HepG2 (cell line): ENCODE data around the gene FHDC1. TPM values are rescaled to one million over a fixed set of nuclear protein-coding genes. Genes with fewer than 3 reads are reported as not detected.

Source experiments
- ATAC-seq: fragments of 200-7000 bp; cut with Tn5 transposase; 3 replicates; pipeline ENCODE4 v1.9.1; 2020; ENCODE audit warnings: mild to moderate bottlenecking, moderate library complexity
- BruUV-seq: library from RNA; stranded (reverse); fragments of 400-500 nt; replicated peaks from 2 replicates; lab custom pipeline; 2021; lab: Mats Ljungman, UMichigan
- CTCF ChIA-PET: fragments of 300-600 bp; formaldehyde crosslinking; extraction: SDS; loops from one replicate; lab custom pipeline; 2021; ENCODE audit warnings: low total read pairs, inconsistent platforms, low intra/inter-chr PET ratio; lab: Yijun Ruan, JAX
- POLR2A ChIA-PET: fragments of 350-600 bp; sonication (Branson Sonifier 250); formaldehyde crosslinking; loops from one replicate; lab custom pipeline; 2020; ENCODE audit warnings: antibody characterized with exemption, inconsistent platforms; lab: Yijun Ruan, JAX
- DNase-seq: peaks from one replicate; pipeline ENCODE4 v3.0.0-alpha.2; 2015; ENCODE audit warnings: low spot score
- FAIRE-seq: peaks from 3 replicates; lab custom pipeline; 2011; peaks lifted over from hg19 to GRCh38; lab: Jason Lieb, UNC
- H2AFZ ChIP-seq: one replicate; pipeline ENCODE4 v1.6.1; 2011; ENCODE audit warnings: low read length, inconsistent platforms
- H3K27ac ChIP-seq: fragments of 300-600 bp; 3 replicates; pipeline ENCODE4 v1.8.0; 2011; ENCODE audit warnings: mixed run types, mild to moderate bottlenecking, mixed read lengths, low read length, inconsistent platforms; ENCODE audit not compliant: insufficient read depth; ENCODE audit errors: extremely low read length
- H3K27me3 ChIP-seq, 2 experiments: fragments of 200-600 bp in 1 of 2; 2 replicates in 1 of 2; 3 replicates in 1 of 2; pipeline versions ENCODE4 v1.6.0 to v1.8.0; 2011; ENCODE audit warnings: low read length in 2 of 2, mild to moderate bottlenecking in 2 of 2, moderate library complexity in 2 of 2, inconsistent platforms in 1 of 2; ENCODE audit not compliant: insufficient read depth in 2 of 2, control insufficient read depth in 1 of 2
- H3K36me3 ChIP-seq, 2 experiments: fragments of 200-600 bp in 1 of 2; replicated peaks in 1 of 2; 2 replicates in 1 of 2; 3 replicates in 1 of 2; pipeline versions ENCODE4 v1.5.1 to v1.8.0; 2011; ENCODE audit warnings: low read length in 2 of 2, inconsistent platforms in 1 of 2; ENCODE audit not compliant: insufficient read depth in 2 of 2, control insufficient read depth in 1 of 2
- H3K4me1 ChIP-seq: 2 replicates; pipeline ENCODE4 v1.5.1; 2012; ENCODE audit warnings: low read length, inconsistent platforms; ENCODE audit not compliant: insufficient read depth
- H3K4me2 ChIP-seq: 2 replicates; pipeline ENCODE4 v1.6.0; 2011; ENCODE audit warnings: low read depth, low read length, inconsistent platforms
- H3K4me3 ChIP-seq, 3 experiments: fragments of 200-600 bp in 1 of 3; sonication (generic), shearing (Covaris generic) in 1 of 3; replicated peaks in 1 of 3; 2 replicates each; pipeline ENCODE4 v1.5.1; 2011 to 2016; ENCODE audit warnings: low read length in 3 of 3, inconsistent platforms in 2 of 3, low read depth in 2 of 3, mild to moderate bottlenecking in 2 of 3, control low read depth in 1 of 3, mixed read lengths in 1 of 3; ENCODE audit not compliant: insufficient read depth in 1 of 3
- H3K79me2 ChIP-seq: one replicate; pipeline ENCODE4 v1.6.1; 2011; ENCODE audit warnings: low read length, inconsistent platforms; ENCODE audit not compliant: insufficient read depth
- H3K9ac ChIP-seq: 2 replicates; pipeline ENCODE4 v1.6.0; 2011; ENCODE audit warnings: mild to moderate bottlenecking, low read depth, low read length, inconsistent platforms; ENCODE audit not compliant: insufficient read depth
- H3K9me3 ChIP-seq: 2 replicates; pipeline ENCODE4 v1.5.1; 2012; ENCODE audit warnings: mild to moderate bottlenecking, low read length
- H4K20me1 ChIP-seq: 2 replicates; pipeline ENCODE4 v1.6.0; 2011; ENCODE audit warnings: inconsistent platforms, mild to moderate bottlenecking, low read length, moderate library complexity; ENCODE audit not compliant: insufficient read depth
- ZNF569 ChIP-seq: sonication (generic); formaldehyde crosslinking; IDR thresholded peaks from 2 replicates; pipeline ENCODE4 v1.5.0; 2020; ENCODE audit warnings: mild to moderate bottlenecking, missing genetic modification reagents, moderate library complexity, borderline replicate concordance
- ZNF570 ChIP-seq: sonication (generic); formaldehyde crosslinking; IDR thresholded peaks from 2 replicates; pipeline ENCODE4 v1.4.0; 2020; ENCODE audit warnings: mild to moderate bottlenecking, missing genetic modification reagents, borderline replicate concordance
- ZSCAN12 ChIP-seq: sonication (generic); formaldehyde crosslinking; IDR thresholded peaks from 2 replicates; pipeline ENCODE4 v1.9.0; 2021; ENCODE audit warnings: mild to moderate bottlenecking, missing genetic modification reagents
- WGBS: methylation state at CpG from one replicate; pipeline ENCODE4 v1.1.6; 2017; ENCODE audit warnings: low lambda C conversion rate; 5-methylcytosine and 5-hydroxymethylcytosine counted together
- in situ Hi-C: cut with HindIII; loops from 2 replicates; pipeline ENCODE4 v1.10.0; 2017; ENCODE audit warnings: low pct_unique_long_range_greater_than_20kb; ENCODE audit not compliant: extremely low pct_ligation_motif_present
- intact Hi-C: fragments of 100-400 bp; cut with micrococcal nuclease; formaldehyde crosslinking; loops from one replicate; pipeline ENCODE4 v1.10.0; 2022; ENCODE audit not compliant: unreplicated experiment
- polyA plus RNA-seq, 8 experiments: library from polyadenylated mRNA; depleted of rRNA in 3 of 8; stranded (reverse) in 7 of 8; unstranded in 1 of 8; fragments of >200 nt; fragmentation: Illumina TruSeq in 4 of 8; extraction: Trizol in 4 of 8; gene quantifications; 2 replicates each; pipeline versions ENCODE4 v1.2.1 to v1.2.3, GENCODE V29; 2011 to 2016; ENCODE audit warnings: low read depth in 4 of 8, missing spikeins in 1 of 8, mixed read lengths in 1 of 8; ENCODE audit not compliant: insufficient read depth in 1 of 8
- total RNA-seq, 5 experiments: library from RNA; depleted of rRNA; stranded (reverse); fragments of >200 nt; fragmentation: Illumina TruSeq; extraction: Trizol; gene quantifications; 2 replicates each; pipeline ENCODE4 v1.2.3, GENCODE V29; 2016; ENCODE audit warnings: low read depth in 1 of 5
- TF ChIP-seq, protein P1 (sequence below): IDR thresholded peaks from 2 replicates; pipeline ENCODE4 v1.6.1; 2016; ENCODE audit warnings: low read depth, missing genetic modification reagents, missing compliant biosample characterization
- TF ChIP-seq, protein P2 (sequence below): sonication (generic); formaldehyde crosslinking; IDR thresholded peaks from one replicate; pipeline ENCODE4 v1.5.1; 2020; ENCODE audit warnings: mild to moderate bottlenecking, missing genetic modification reagents; ENCODE audit errors: not compliant biosample characterization
- TF ChIP-seq, protein P3 (sequence below): fragments of 450-650 bp; IDR thresholded peaks from 2 replicates; pipeline ENCODE4 v1.6.1; 2016
- TF ChIP-seq, protein P4 (sequence below): sonication (generic); formaldehyde crosslinking; IDR thresholded peaks from 2 replicates; pipeline ENCODE4 v1.8.0; 2022; ENCODE audit warnings: mild to moderate bottlenecking, missing genetic modification reagents

The FHDC1 gene
- total and polyA plus RNA-seq, 2 of the 13 experiments (the other 11 are each of a cell fraction or from before 2014, with no cell fraction given): 0.07 to 0.15 TPM

DNA sequence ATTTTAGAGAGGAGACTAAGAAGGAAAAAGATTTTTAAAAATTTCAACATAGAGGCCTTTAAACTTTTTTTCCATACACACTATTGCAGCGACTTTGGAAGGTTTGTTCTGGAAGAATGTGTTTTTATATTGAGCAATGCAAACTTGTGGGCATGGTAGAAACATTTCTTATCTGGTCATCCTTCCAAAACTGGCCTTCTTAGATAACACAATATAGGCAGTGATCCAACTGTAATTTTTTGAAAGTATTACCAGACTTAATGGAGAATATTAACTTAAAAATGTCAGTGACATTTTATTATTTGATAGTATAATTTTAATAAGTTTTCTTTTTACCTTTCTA, 25.6 kb downstream of the FHDC1 start:
- WGBS: 24% methylated on average over 1 of the region's 1 CpG
- BruUV-seq: no TSS peak
- Histone ChIP-seq H3K9ac (no peak overlapping the region), H3K4me1 (peaks cover 28% of the 10 kb centered on the region), H3K79me2 (no peaks in the 10 kb centered on the region), H4K20me1 (no peaks in the 10 kb centered on the region), H3K27ac (no peak overlapping the region), H2AFZ (no peak overlapping the region), H3K4me3 (no peak overlapping the region), H3K36me3 (no peaks in the 10 kb centered on the region), H3K27me3 (no peaks in the 10 kb centered on the region; a peak in 1 of 5 replicates), H3K9me3 (no peaks in the 10 kb centered on the region), H3K4me2 (no peak overlapping the region)
- FAIRE-seq (no peak), DNase-seq (no peak), ATAC-seq (no peak)
- ChIA-PET CTCF (no interaction called here), POLR2A (no interaction called here)
- intact Hi-C loops: no loop called here
- in situ Hi-C loops: no loop called here
- TF ChIP-seq, protein P1, sequence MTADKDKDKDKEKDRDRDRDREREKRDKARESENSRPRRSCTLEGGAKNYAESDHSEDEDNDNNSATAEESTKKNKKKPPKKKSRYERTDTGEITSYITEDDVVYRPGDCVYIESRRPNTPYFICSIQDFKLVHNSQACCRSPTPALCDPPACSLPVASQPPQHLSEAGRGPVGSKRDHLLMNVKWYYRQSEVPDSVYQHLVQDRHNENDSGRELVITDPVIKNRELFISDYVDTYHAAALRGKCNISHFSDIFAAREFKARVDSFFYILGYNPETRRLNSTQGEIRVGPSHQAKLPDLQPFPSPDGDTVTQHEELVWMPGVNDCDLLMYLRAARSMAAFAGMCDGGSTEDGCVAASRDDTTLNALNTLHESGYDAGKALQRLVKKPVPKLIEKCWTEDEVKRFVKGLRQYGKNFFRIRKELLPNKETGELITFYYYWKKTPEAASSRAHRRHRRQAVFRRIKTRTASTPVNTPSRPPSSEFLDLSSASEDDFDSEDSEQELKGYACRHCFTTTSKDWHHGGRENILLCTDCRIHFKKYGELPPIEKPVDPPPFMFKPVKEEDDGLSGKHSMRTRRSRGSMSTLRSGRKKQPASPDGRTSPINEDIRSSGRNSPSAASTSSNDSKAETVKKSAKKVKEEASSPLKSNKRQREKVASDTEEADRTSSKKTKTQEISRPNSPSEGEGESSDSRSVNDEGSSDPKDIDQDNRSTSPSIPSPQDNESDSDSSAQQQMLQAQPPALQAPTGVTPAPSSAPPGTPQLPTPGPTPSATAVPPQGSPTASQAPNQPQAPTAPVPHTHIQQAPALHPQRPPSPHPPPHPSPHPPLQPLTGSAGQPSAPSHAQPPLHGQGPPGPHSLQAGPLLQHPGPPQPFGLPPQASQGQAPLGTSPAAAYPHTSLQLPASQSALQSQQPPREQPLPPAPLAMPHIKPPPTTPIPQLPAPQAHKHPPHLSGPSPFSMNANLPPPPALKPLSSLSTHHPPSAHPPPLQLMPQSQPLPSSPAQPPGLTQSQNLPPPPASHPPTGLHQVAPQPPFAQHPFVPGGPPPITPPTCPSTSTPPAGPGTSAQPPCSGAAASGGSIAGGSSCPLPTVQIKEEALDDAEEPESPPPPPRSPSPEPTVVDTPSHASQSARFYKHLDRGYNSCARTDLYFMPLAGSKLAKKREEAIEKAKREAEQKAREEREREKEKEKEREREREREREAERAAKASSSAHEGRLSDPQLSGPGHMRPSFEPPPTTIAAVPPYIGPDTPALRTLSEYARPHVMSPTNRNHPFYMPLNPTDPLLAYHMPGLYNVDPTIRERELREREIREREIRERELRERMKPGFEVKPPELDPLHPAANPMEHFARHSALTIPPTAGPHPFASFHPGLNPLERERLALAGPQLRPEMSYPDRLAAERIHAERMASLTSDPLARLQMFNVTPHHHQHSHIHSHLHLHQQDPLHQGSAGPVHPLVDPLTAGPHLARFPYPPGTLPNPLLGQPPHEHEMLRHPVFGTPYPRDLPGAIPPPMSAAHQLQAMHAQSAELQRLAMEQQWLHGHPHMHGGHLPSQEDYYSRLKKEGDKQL (CRISPR knock-in tag): no peak
- TF ChIP-seq ZNF570 (CRISPR knock-in tag) (no peak), ZSCAN12 (CRISPR knock-in tag) (no peak), ZNF569 (CRISPR knock-in tag) (no peak)
- TF ChIP-seq, protein P2, sequence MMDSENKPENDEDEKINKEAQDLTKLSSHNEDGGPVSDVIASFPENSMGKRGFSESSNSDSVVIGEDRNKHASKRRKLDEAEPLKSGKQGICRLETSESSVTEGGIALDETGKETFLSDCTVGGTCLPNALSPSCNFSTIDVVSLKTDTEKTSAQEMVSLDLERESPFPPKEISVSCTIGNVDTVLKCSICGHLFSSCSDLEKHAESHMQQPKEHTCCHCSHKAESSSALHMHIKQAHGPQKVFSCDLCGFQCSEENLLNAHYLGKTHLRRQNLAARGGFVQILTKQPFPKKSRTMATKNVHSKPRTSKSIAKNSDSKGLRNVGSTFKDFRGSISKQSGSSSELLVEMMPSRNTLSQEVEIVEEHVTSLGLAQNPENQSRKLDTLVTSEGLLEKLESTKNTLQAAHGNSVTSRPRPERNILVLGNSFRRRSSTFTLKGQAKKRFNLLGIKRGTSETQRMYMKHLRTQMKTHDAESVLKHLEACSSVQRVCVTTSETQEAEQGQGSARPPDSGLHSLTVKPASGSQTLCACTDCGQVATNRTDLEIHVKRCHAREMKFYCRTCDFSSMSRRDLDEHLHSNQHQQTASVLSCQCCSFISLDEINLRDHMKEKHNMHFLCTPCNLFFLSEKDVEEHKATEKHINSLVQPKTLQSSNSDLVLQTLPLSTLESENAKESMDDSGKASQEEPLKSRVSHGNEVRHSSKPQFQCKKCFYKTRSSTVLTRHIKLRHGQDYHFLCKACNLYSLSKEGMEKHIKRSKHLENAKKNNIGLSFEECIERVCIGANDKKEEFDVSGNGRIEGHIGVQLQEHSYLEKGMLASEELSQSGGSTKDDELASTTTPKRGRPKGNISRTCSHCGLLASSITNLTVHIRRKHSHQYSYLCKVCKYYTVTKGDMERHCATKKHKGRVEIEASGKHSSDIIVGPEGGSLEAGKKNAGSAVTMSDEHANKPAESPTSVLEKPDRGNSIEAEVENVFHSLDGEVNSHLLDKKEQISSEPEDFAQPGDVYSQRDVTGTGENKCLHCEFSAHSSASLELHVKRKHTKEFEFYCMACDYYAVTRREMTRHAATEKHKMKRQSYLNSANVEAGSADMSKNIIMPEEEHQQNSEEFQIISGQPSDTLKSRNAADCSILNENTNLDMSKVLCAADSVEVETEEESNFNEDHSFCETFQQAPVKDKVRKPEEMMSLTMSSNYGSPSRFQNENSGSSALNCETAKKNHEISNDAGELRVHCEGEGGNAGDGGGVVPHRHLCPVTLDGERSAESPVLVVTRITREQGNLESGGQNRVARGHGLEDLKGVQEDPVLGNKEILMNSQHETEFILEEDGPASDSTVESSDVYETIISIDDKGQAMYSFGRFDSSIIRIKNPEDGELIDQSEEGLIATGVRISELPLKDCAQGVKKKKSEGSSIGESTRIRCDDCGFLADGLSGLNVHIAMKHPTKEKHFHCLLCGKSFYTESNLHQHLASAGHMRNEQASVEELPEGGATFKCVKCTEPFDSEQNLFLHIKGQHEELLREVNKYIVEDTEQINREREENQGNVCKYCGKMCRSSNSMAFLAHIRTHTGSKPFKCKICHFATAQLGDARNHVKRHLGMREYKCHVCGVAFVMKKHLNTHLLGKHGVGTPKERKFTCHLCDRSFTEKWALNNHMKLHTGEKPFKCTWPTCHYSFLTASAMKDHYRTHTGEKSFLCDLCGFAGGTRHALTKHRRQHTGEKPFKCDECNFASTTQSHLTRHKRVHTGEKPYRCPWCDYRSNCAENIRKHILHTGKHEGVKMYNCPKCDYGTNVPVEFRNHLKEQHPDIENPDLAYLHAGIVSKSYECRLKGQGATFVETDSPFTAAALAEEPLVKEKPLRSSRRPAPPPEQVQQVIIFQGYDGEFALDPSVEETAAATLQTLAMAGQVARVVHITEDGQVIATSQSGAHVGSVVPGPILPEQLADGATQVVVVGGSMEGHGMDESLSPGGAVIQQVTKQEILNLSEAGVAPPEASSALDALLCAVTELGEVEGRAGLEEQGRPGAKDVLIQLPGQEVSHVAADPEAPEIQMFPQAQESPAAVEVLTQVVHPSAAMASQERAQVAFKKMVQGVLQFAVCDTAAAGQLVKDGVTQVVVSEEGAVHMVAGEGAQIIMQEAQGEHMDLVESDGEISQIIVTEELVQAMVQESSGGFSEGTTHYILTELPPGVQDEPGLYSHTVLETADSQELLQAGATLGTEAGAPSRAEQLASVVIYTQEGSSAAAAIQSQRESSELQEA (CRISPR knock-in tag): no peak
- TF ChIP-seq, protein P3, sequence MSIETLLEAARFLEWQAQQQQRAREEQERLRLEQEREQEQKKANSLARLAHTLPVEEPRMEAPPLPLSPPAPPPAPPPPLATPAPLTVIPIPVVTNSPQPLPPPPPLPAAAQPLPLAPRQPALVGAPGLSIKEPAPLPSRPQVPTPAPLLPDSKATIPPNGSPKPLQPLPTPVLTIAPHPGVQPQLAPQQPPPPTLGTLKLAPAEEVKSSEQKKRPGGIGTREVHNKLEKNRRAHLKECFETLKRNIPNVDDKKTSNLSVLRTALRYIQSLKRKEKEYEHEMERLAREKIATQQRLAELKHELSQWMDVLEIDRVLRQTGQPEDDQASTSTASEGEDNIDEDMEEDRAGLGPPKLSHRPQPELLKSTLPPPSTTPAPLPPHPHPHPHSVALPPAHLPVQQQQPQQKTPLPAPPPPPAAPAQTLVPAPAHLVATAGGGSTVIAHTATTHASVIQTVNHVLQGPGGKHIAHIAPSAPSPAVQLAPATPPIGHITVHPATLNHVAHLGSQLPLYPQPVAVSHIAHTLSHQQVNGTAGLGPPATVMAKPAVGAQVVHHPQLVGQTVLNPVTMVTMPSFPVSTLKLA: no peak
- TF ChIP-seq, protein P4, sequence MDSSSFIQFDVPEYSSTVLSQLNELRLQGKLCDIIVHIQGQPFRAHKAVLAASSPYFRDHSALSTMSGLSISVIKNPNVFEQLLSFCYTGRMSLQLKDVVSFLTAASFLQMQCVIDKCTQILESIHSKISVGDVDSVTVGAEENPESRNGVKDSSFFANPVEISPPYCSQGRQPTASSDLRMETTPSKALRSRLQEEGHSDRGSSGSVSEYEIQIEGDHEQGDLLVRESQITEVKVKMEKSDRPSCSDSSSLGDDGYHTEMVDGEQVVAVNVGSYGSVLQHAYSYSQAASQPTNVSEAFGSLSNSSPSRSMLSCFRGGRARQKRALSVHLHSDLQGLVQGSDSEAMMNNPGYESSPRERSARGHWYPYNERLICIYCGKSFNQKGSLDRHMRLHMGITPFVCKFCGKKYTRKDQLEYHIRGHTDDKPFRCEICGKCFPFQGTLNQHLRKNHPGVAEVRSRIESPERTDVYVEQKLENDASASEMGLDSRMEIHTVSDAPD (CRISPR knock-in tag): no peak
